ENCODE measurements around the gene PLCXD1.

DNA sequence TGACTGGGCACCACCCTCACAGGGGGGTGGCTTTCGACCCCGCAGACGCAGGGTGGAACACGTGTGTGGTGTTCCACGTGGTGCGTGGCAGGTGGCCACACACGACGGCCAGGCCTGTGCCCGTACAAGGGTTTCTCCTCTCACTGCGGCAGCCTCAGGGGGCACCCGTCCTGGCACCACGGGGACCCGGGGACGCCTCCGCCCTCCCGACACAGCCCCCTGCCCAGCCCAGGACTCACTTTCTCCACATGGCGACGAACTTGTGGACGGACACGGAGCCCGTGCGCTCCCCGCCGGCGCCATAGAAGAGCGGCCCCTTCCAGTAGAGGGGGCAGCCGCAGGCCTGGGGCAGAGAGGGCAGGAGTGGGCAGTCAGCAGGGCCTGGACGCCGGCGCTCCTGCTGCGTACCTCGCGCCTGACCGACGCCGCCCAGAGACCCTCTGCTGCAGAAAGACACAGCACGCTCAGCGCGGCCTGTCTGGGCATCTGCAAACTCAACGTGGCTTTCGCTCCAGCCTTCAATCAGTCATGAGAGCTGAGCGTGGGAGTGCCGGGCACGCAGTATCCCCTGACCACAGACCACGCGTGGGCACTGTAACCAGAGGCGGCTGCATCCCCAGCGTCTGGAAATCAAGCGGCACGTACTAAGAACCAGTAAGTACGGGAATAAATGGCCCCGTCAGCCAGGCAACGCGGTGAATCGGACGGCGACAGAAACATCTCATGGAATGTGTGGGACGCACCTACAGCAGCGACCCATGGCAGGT is 66.4 kb downstream of the PLCXD1 start:
- TF ChIP-seq, protein P1, sequence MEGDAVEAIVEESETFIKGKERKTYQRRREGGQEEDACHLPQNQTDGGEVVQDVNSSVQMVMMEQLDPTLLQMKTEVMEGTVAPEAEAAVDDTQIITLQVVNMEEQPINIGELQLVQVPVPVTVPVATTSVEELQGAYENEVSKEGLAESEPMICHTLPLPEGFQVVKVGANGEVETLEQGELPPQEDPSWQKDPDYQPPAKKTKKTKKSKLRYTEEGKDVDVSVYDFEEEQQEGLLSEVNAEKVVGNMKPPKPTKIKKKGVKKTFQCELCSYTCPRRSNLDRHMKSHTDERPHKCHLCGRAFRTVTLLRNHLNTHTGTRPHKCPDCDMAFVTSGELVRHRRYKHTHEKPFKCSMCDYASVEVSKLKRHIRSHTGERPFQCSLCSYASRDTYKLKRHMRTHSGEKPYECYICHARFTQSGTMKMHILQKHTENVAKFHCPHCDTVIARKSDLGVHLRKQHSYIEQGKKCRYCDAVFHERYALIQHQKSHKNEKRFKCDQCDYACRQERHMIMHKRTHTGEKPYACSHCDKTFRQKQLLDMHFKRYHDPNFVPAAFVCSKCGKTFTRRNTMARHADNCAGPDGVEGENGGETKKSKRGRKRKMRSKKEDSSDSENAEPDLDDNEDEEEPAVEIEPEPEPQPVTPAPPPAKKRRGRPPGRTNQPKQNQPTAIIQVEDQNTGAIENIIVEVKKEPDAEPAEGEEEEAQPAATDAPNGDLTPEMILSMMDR (IDR thresholded peaks at IDR 0.05 in 8 of 11, conservative IDR thresholded peaks at IDR 0.05 in 3 of 11) = no peak
- TF ChIP-seq POLR2AphosphoS5 (IDR thresholded peaks at IDR 0.05) = no peak

Measured in spleen (tissue), 7 donors.